GM18505 (cell line): ENCODE measurements around the gene RCOR1.

Source experiments
- ATAC-seq: cut with Tn5 transposase; IDR thresholded peaks from one replicate; pipeline ENCODE4 v1.9.1; 2021; ENCODE audit not compliant: unreplicated experiment
- POLR2A ChIP-seq: IDR thresholded peaks from 4 replicates; pipeline ENCODE4 v1.6.1; 2011; ENCODE audit warnings: borderline replicate concordance; ENCODE audit not compliant: insufficient read depth, insufficient read length; ENCODE audit errors: extremely low read depth

Gene RCOR1

DNA sequence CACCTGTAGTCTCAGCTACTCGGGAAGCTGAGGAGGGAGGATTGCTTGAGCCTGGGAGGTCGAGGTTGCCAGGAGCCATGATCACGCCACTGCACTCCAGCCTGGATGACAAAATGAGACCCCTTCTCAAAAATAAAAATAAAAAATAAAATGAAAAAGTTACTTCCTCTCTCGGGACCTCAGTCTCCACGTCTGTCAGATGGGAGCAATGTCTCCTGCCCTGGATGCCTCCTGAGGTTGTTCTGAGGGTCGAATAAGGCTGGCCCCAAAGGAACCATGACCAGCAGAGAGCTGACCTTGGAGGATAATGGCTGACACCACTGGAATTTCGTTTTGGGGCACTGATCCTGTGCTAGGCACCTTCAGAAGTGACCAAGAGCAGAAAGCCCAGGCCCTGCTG lies 13.6 kb upstream of the RCOR1 start:
- ATAC-seq, result no peak
- no peak for TF ChIP-seq POLR2A

- ATAC-seq, result no peak
- no peak for TF ChIP-seq POLR2A
Measured at GRCh38 chr14:102579696-102580549, 12.5 kb upstream of the RCOR1 start.

- no peak for TF ChIP-seq POLR2A
- no peak for ATAC-seq
Measured at GRCh38 chr14:102580550-102581110, 11.8 kb upstream of the RCOR1 start.

DNA sequence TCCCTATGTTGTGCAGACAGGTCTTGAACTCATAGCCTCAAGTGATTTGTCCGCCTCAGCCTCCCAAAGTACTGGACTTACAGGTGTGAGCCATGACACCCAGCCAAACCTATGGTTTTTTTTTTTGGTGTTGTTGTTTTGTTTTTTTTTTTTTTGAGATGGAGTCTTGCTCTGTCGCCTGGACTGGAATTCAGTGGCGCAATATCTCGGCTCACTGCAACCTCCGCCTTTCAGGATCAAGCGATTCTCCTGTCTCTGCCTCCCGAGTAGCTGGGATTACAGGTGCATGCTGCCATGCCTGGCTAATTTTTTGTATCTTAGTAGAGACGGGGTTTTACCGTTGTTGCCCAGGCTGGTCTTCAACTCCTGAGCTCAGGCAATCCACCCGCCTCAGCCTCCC lies 11.3 kb upstream of the RCOR1 start:
- no peak for ATAC-seq
- no peak for TF ChIP-seq POLR2A

GRCh38 chr14:102583726-102584125 lies 8.7 kb upstream of the RCOR1 start:
- ATAC-seq, result no peak
- TF ChIP-seq POLR2A, result no peak

GRCh38 chr14:102584871-102585869 lies 7.3 kb upstream of the RCOR1 start:
- ATAC-seq, result no peak
- TF ChIP-seq POLR2A, result no peak

DNA sequence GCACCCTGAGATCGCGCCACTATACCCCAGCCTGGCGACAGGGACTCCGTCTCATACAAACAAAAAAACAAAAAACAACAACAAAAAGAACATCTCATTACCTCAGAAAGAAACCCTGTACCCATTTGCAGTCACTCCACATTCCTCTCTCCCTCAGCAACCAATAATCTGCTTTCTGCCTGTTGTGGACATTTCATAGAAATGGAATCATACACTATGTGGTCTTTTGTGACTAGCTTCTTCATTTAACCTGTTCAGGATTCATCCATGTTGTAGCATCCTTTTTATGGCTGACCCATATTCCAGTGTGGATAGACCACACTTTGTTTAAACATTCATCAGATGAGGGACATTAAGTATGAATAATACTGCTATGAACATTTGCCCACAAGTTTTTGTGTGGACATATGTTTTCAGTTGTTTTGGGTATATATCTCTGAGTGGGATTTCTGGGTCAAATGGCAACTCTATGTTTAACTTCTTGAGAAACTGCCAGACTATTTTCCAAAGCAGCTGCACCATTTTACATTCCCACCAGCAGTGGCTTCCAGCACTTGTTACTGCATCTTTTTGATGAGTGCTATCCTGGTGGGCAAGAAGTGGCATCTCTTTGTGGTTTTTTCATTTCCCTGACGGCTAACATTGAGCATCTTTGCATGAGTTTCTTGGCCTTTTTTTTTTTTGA lies 5.9 kb upstream of the RCOR1 start:
- no peak for TF ChIP-seq POLR2A
- ATAC-seq, result no peak

DNA sequence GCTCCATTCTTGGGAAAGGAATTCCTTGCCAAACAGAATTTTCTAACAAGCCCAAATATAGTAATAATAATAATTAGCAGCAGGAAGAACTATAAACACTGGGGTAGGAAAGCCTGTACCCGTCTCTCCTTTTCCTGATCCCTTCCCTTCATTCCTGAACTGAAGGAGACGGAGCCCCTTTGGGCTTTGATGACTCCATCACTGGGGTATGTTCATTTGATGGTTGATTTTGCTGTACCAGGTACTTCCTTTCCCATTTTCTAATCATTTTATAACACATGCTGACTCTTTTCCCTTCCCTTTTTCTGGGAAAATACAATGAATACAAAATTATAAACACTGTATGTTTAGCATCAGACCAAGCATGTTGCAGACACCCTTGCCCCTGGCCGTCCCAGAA lies 3.6 kb upstream of the RCOR1 start:
- no peak for TF ChIP-seq POLR2A
- no peak for ATAC-seq

GRCh38 chr14:102589761-102590290 lies 2.6 kb upstream of the RCOR1 start:
- no peak for ATAC-seq
- no peak for TF ChIP-seq POLR2A

DNA sequence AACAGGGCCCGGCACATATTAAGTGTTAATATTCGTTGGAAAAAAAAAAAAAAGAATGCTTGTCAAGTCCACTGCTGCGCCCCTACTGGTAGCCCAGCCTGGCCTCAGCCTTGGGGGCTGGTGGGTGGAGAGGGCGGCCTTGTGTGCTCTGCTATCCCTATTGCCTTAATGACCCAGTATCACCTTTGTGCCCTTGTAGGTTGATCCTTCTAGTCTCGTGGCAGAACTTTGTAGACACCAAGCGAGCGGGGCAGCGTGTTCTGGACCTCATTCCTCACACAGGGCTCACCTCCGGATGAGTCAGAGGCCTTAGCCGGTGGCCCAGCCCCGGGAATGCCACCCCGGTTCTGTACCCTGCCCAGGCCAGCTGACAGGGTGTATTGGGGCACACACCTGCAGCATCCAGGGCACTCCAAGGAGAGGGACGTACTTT lies 1.8 kb upstream of the RCOR1 start:
- no peak for TF ChIP-seq POLR2A
- ATAC-seq, result no peak

DNA sequence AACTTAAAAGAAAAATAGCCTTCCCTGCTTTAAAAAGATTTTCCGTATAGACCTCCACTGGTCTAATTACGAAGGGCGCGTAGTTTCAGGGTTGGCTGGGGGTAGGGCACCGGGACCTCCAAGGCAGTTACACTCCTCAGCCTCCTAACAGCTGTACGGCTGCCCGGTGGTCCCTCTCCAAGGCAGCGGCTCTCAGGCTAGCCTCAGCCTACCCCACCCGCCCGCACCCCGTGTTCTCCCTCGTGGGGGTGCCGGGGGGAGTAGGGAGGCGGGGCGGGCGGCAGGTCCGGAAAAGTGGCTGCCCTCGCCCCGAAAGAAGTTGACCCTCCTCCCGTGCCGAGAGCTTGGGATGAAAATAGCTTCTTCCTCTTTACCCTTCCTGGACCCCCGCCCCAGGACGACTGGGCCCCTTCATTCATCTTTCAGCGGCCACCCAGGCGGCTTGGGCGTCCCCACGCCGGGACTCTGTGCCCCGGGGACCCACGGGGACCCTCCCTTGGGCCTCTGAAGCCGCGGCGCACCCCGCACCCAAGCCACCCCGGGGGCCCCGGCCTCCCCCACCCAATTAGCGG lies 991 bp upstream of the RCOR1 start:
- no peak for TF ChIP-seq POLR2A
- no peak for ATAC-seq

- no peak for TF ChIP-seq POLR2A
- peak; percentile 9 for ATAC-seq
Measured at GRCh38 chr14:102592763-102593060, 263 bp downstream of the RCOR1 start.
